GM12874 (cell line): ENCODE measurements around the gene ELMO3.

ENCODE experiments used
- CTCF ChIP-seq: IDR thresholded peaks from 2 replicates; pipeline ENCODE4 v1.5.1; 2011; ENCODE audit warnings: low read depth, mild to moderate bottlenecking, control low read depth, low read length, moderate library complexity; ENCODE audit not compliant: insufficient read depth

Gene ELMO3

GRCh38 chr16:67233596-67233995 lies 34.7 kb downstream of the ELMO3 start:
- TF ChIP-seq CTCF: no peak

- no peak for TF ChIP-seq CTCF
Observed at GRCh38 chr16:67234180-67234597, 35.3 kb downstream of the ELMO3 start.

- no peak for TF ChIP-seq CTCF
Observed at GRCh38 chr16:67235816-67236562, 37.1 kb downstream of the ELMO3 start.

DNA sequence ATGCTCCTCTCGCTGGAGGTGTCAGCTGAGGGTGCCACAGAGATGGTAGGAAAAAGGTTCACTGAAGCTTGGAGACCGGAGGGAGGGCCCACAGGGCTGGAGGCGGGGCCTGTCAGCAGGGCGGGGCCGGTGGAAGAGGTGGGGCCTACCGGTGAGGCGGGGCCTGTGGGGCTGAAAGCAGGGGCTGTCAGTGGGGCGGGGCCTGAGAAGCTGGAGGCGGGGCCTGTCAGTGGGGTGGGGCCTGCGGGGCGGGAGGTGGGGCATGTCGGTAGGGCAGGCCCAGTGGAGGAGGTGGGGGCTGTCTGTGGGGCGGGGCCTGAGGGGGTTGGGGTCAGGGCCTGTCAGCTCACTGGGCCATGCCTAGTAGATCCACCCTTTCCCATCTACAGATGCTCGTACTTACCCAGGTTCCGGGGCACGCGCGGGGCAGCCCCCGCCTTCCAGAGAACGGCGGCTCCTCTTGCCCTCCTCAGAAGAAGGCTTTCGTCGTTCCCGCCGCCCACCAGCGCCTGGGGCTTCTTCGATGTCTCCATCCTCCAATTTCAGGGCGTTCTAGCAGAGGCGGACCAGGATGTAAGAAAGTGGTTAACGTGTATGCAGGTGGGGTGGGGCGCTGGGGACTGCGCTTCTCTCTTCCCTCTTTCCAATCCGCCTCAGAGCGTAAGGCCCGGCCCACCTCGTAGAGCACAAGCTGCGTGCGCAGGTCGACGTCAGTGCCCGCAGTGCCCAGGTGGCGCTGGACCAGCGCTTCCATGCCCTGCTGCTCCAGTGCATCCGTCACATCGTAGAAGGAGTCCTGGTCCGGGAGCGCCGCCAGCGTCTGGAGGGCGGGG lies 37.8 kb downstream of the ELMO3 start:
- TF ChIP-seq CTCF: no peak

- TF ChIP-seq CTCF: no peak
Observed at GRCh38 chr16:67237396-67238277, 38.7 kb downstream of the ELMO3 start.

DNA sequence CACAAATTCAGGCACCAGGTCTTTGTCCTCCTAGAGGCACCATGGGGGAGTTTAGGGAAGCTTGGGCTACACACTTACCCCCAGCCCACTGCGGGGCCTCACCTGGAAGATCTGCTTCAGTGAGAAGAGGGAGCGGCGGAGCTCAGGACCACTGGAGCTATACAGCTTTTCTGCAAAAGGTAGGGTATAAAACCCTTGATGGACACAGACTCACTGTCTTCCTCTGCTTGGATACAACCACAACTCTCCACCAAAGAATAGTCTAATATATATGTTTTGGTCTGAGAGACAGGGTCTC lies 39.3 kb downstream of the ELMO3 start:
- TF ChIP-seq CTCF: no peak
